ENCODE measurements around the gene PRRG2. TPM values are rescaled to one million over a fixed set of nuclear protein-coding genes. Genes with fewer than 3 reads are reported as not detected.

PRRG2 gene
- total RNA-seq, 3 donors from 2014 or later: 1.0 to 1.4 (median 1.3) TPM

Other genes with a start within 250 kb of the PRRG2 start
- gene CD37, start 245.9 kb upstream of the PRRG2 start, total RNA-seq: 100 to 1,000 TPM in 2 of 3 donors, 10 to 100 TPM in 1; 99.6 to 116 (median 106) TPM
- under 1 TPM in 2 of 3 donors, not detected in 1; 0.16 to 0.33 TPM for gene TEAD2, start 218.9 kb upstream of the PRRG2 start, total RNA-seq
- gene DKKL1, start 217.4 kb upstream of the PRRG2 start, total RNA-seq: not detected
- gene KASH5, start 193.1 kb upstream of the PRRG2 start, total RNA-seq: under 1 TPM; 0.24 to 0.48 (median 0.27) TPM
- gene PTH2, start 157.9 kb upstream of the PRRG2 start, total RNA-seq: not detected
- gene GFY, start 155.9 kb upstream of the PRRG2 start, total RNA-seq: not detected
- under 1 TPM in 2 of 3 donors, not detected in 1; 0.08 to 0.13 TPM for gene SLC17A7, start 139.8 kb upstream of the PRRG2 start, total RNA-seq
- gene PIH1D1, start 129.5 kb upstream of the PRRG2 start, total RNA-seq: 100 to 1,000 TPM in 2 of 3 donors, 10 to 100 TPM in 1; 95.0 to 105 (median 105) TPM
- 10 to 100 TPM; 35.4 to 42.9 (median 35.8) TPM for gene ALDH16A1, start 128.1 kb upstream of the PRRG2 start, total RNA-seq
- 10 to 100 TPM; 52.3 to 64.8 (median 56.9) TPM for gene FLT3LG, start 107.1 kb upstream of the PRRG2 start, total RNA-seq
- 1,000 to 10,000 TPM; 4,599 to 4,940 (median 4,852) TPM for gene RPL13A, start 93.7 kb upstream of the PRRG2 start, total RNA-seq
- 1,000 to 10,000 TPM; 2,890 to 3,149 (median 2,904) TPM for gene RPS11, start 84.9 kb upstream of the PRRG2 start, total RNA-seq
- gene FCGRT, start 68.7 kb upstream of the PRRG2 start, total RNA-seq: 1 to 10 TPM; 5.8 to 9.5 (median 8.9) TPM
- gene RCN3, start 53.3 kb upstream of the PRRG2 start, total RNA-seq: 1 to 10 TPM; 2.4 to 4.0 (median 3.5) TPM
- gene NOSIP, start 760 bp upstream of the PRRG2 start, total RNA-seq: 10 to 100 TPM; 86.0 to 89.6 (median 87.0) TPM
- 10 to 100 TPM; 28.0 to 33.1 (median 28.7) TPM for gene PRR12, start 9.9 kb downstream of the PRRG2 start, total RNA-seq
- 1 to 10 TPM; 2.3 to 3.8 (median 3.5) TPM for gene RRAS, start 58.8 kb downstream of the PRRG2 start, total RNA-seq
- 10 to 100 TPM; 81.7 to 82.9 (median 82.5) TPM for gene SCAF1, start 60.9 kb downstream of the PRRG2 start, total RNA-seq
- gene IRF3, start 84.5 kb downstream of the PRRG2 start, total RNA-seq: 100 to 1,000 TPM; 140 to 160 (median 148) TPM
- gene BCL2L12, start 84.6 kb downstream of the PRRG2 start, total RNA-seq: 10 to 100 TPM; 64.6 to 71.2 (median 71.1) TPM
- gene PRMT1, start 96.0 kb downstream of the PRRG2 start, total RNA-seq: 100 to 1,000 TPM; 692 to 815 (median 725) TPM
- 10 to 100 TPM; 16.3 to 20.8 (median 17.2) TPM for gene ADM5, start 108.3 kb downstream of the PRRG2 start, total RNA-seq
- gene CPT1C, start 109.8 kb downstream of the PRRG2 start, total RNA-seq: 1 to 10 TPM in 1 of 3 donors, under 1 TPM in 2; 0.60 to 1.2 (median 0.95) TPM
- gene TSKS, start 182.0 kb downstream of the PRRG2 start, total RNA-seq: 1 to 10 TPM in 1 of 3 donors, under 1 TPM in 1, not detected in 1; 0.40 to 1.2 TPM
- 10 to 100 TPM; 63.6 to 73.6 (median 71.5) TPM for gene AP2A1, start 185.7 kb downstream of the PRRG2 start, total RNA-seq
- gene FUZ, start 232.0 kb downstream of the PRRG2 start, total RNA-seq: 10 to 100 TPM; 15.6 to 19.9 (median 18.5) TPM
- 10 to 100 TPM; 44.1 to 51.0 (median 47.2) TPM for gene MED25, start 237.0 kb downstream of the PRRG2 start, total RNA-seq